K562 (cell line): ENCODE measurements around the gene GPR152. TPM values are rescaled to one million over a fixed set of nuclear protein-coding genes. Genes with fewer than 3 reads are reported as not detected.

Experiments used
- ATAC-seq: fragments of 200-7000 bp; cut with Tn5 transposase; 3 replicates; pipeline ENCODE4 v1.9.1; 2020; ENCODE audit warnings: moderate library complexity
- BruUV-seq: library from RNA; stranded (reverse); fragments of 400-500 nt; replicated peaks from 2 replicates; lab custom pipeline; 2021; lab: Mats Ljungman, UMichigan
- CTCF ChIA-PET: fragments of 300-600 bp; formaldehyde crosslinking; extraction: SDS; loops from one replicate; lab custom pipeline; 2021; ENCODE audit warnings: low intra/inter-chr PET ratio; lab: Yijun Ruan, JAX
- POLR2A ChIA-PET: fragments of 300-600, 350-650 bp; sonication (Branson Sonifier 250); formaldehyde crosslinking; extraction: SDS; loops from one replicate; lab custom pipeline; 2021; ENCODE audit warnings: antibody characterized with exemption, inconsistent platforms; lab: Yijun Ruan, JAX
- DNase-seq, 4 experiments: peaks; one replicate each; pipeline versions ENCODE4 v3.0.0 to v3.0.0-alpha.2; 2011 to 2018; ENCODE audit warnings: low spot score in 3 of 4, mixed read lengths in 3 of 4; ENCODE audit errors: extremely low read depth in 1 of 4
- FAIRE-seq: peaks from 2 replicates; lab custom pipeline; 2011; peaks lifted over from hg19 to GRCh38; lab: Jason Lieb, UNC
- H2AFZ ChIP-seq: 2 replicates; pipeline ENCODE4 v1.6.0; 2011; ENCODE audit warnings: low read depth, low read length, control low read depth, inconsistent platforms
- H3K27ac ChIP-seq: fragments of 200-600 bp; 3 replicates; pipeline ENCODE4 v1.8.0; 2011; ENCODE audit warnings: low read depth, mild to moderate bottlenecking, control low read depth, inconsistent platforms, low read length, moderate library complexity, mixed read lengths; ENCODE audit errors: extremely low read depth
- H3K27me3 ChIP-seq, 2 experiments: fragments of 300-600 bp in 1 of 2; 2 replicates in 1 of 2; 3 replicates in 1 of 2; pipeline versions ENCODE4 v1.6.0 to v1.8.0; 2011; ENCODE audit warnings: inconsistent platforms in 2 of 2, low read length in 2 of 2, mild to moderate bottlenecking in 1 of 2, mixed read lengths in 1 of 2, moderate library complexity in 1 of 2; ENCODE audit not compliant: control insufficient read depth in 2 of 2, insufficient read depth in 2 of 2
- H3K36me3 ChIP-seq: fragments of 300-600 bp; 3 replicates; pipeline ENCODE4 v1.8.0; 2011; ENCODE audit warnings: mild to moderate bottlenecking, low read length, inconsistent platforms; ENCODE audit not compliant: control insufficient read depth, insufficient read depth
- H3K4me1 ChIP-seq, 2 experiments: fragments of 200-600 bp in 1 of 2; replicated peaks in 1 of 2; 2 replicates in 1 of 2; 3 replicates in 1 of 2; pipeline versions ENCODE4 v1.5.1 to v1.8.0; 2011; ENCODE audit warnings: inconsistent platforms in 2 of 2, low read length in 2 of 2, mild to moderate bottlenecking in 1 of 2, mixed read lengths in 1 of 2, moderate library complexity in 1 of 2; ENCODE audit not compliant: control insufficient read depth in 2 of 2, insufficient read depth in 2 of 2
- H3K4me2 ChIP-seq: 2 replicates; pipeline ENCODE4 v1.6.1; 2011; ENCODE audit warnings: low read length, control low read depth, inconsistent platforms, mixed read lengths; ENCODE audit not compliant: insufficient read depth
- H3K4me3 ChIP-seq: fragments of 200-600 bp; sonication (generic), shearing (Covaris generic); 2 replicates; pipeline ENCODE4 v1.5.1; 2016; ENCODE audit warnings: control low read depth, inconsistent platforms
- H3K79me2 ChIP-seq: fragments of 200-600 bp; 3 replicates; pipeline ENCODE4 v1.8.0; 2011; ENCODE audit warnings: low read length, inconsistent platforms; ENCODE audit not compliant: control insufficient read depth, insufficient read depth
- H3K9ac ChIP-seq, 2 experiments: 2 replicates each; pipeline versions ENCODE4 v1.6.0 to v1.6.1; 2011; ENCODE audit warnings: low read depth in 2 of 2, low read length in 2 of 2, control low read depth in 1 of 2, inconsistent platforms in 1 of 2, mild to moderate bottlenecking in 1 of 2, mixed read lengths in 1 of 2; ENCODE audit not compliant: insufficient read depth in 1 of 2
- H3K9me1 ChIP-seq: one replicate; pipeline ENCODE4 v1.6.0; 2011; ENCODE audit warnings: inconsistent platforms, mild to moderate bottlenecking, low read length, moderate library complexity; ENCODE audit not compliant: control insufficient read depth, insufficient read depth
- H3K9me3 ChIP-seq: replicated peaks from 2 replicates; pipeline ENCODE4 v1.5.1; 2011; ENCODE audit warnings: low read depth, low read length, inconsistent platforms; ENCODE audit not compliant: control insufficient read depth, insufficient read depth
- H4K20me1 ChIP-seq: replicated peaks from 2 replicates; pipeline ENCODE4 v1.6.1; 2011; ENCODE audit warnings: low read length, inconsistent platforms, mixed read lengths; ENCODE audit not compliant: control insufficient read depth, insufficient read depth
- ARID2 ChIP-seq: fragments of 450-650 bp; IDR thresholded peaks from 2 replicates; pipeline ENCODE4 v1.6.1; 2017; ENCODE audit warnings: antibody characterized with exemption, mild to moderate bottlenecking
- CREM ChIP-seq: IDR thresholded peaks from 2 replicates; pipeline ENCODE4 v1.6.1; 2014; ENCODE audit warnings: antibody characterized with exemption, low read depth
- ELF1 ChIP-seq: fragments of 200-800 bp; sonication (Bioruptor generic); IDR thresholded peaks from 2 replicates; pipeline ENCODE4 v1.6.1; 2016; ENCODE audit warnings: missing genetic modification characterization, missing compliant biosample characterization
- FIP1L1 ChIP-seq: fragments of 200-400 bp; formaldehyde crosslinking; IDR thresholded peaks from 2 replicates; pipeline ENCODE4 v1.6.1; 2018; ENCODE audit warnings: mild to moderate bottlenecking, low read depth, low read length; ENCODE audit not compliant: poor library complexity, severe bottlenecking
- GABPA ChIP-seq: fragments of 200-800 bp; sonication (Bioruptor generic); conservative IDR thresholded peaks from 2 replicates; pipeline ENCODE4 v1.6.1; 2016; ENCODE audit warnings: low read depth, missing genetic modification characterization, missing compliant biosample characterization
- HDAC1 ChIP-seq, 2 experiments: fragments of 450-650 bp; IDR thresholded peaks; 2 replicates each; pipeline ENCODE4 v1.6.1; 2016 to 2017; ENCODE audit warnings: inconsistent platforms in 1 of 2, mild to moderate bottlenecking in 1 of 2, moderate library complexity in 1 of 2
- KDM1A ChIP-seq, 2 experiments: fragments of 450-650 bp; IDR thresholded peaks; 2 replicates each; pipeline ENCODE4 v1.6.1; 2016; ENCODE audit warnings: mild to moderate bottlenecking in 2 of 2
- KDM2B ChIP-seq: fragments of 250-450 bp; sonication (Bioruptor Pico); IDR thresholded peaks from 2 replicates; pipeline ENCODE4 v1.8.0; 2021; ENCODE audit warnings: mild to moderate bottlenecking, moderate library complexity
- NCOA2 ChIP-seq, 2 experiments: fragments of 450-650 bp; IDR thresholded peaks; 2 replicates each; pipeline ENCODE4 v1.6.1; 2018; ENCODE audit warnings: mild to moderate bottlenecking in 2 of 2, moderate library complexity in 1 of 2; ENCODE audit not compliant: partially characterized antibody in 2 of 2
- NFRKB ChIP-seq: fragments of 450-650 bp; IDR thresholded peaks from 2 replicates; pipeline ENCODE4 v1.6.1; 2016; ENCODE audit warnings: low read depth
- NR2C2 ChIP-seq, 2 experiments: fragments of 200-800 bp in 1 of 2; sonication (Bioruptor generic) in 1 of 2; sonication (generic) in 1 of 2; formaldehyde crosslinking in 1 of 2; IDR thresholded peaks; 2 replicates each; pipeline versions ENCODE4 v1.6.1 to v1.8.0; 2016 to 2022; ENCODE audit warnings: mild to moderate bottlenecking in 1 of 2, missing compliant biosample characterization in 1 of 2, missing genetic modification characterization in 1 of 2, missing genetic modification reagents in 1 of 2
- PHF8 ChIP-seq: fragments of 200-600 bp; sonication (generic); IDR thresholded peaks from 2 replicates; pipeline ENCODE4 v1.6.1; 2012; ENCODE audit warnings: mixed run types, mild to moderate bottlenecking, inconsistent platforms, low read length, moderate library complexity, borderline replicate concordance
- RBM15 ChIP-seq: fragments of 200-400 bp; formaldehyde crosslinking; IDR thresholded peaks from 2 replicates; pipeline ENCODE4 v1.6.1; 2018; ENCODE audit warnings: mild to moderate bottlenecking, low read length, moderate library complexity; ENCODE audit not compliant: insufficient read depth
- TAF7 ChIP-seq: fragments of 450-650 bp; IDR thresholded peaks from 2 replicates; pipeline ENCODE4 v1.6.1; 2016; ENCODE audit warnings: missing genetic modification characterization, missing compliant biosample characterization
- TAF9B ChIP-seq: fragments of 450-650 bp; IDR thresholded peaks from 2 replicates; pipeline ENCODE4 v1.6.1; 2018; ENCODE audit warnings: mild to moderate bottlenecking; ENCODE audit not compliant: partially characterized antibody
- TFAP4 ChIP-seq: sonication (generic); formaldehyde crosslinking; IDR thresholded peaks from 2 replicates; pipeline ENCODE4 v1.8.0; 2022; ENCODE audit warnings: missing genetic modification reagents, mild to moderate bottlenecking, moderate library complexity, borderline replicate concordance
- ZBTB7A ChIP-seq: IDR thresholded peaks from 2 replicates; pipeline ENCODE4 v1.6.1; 2011; ENCODE audit warnings: low read depth, mild to moderate bottlenecking, low read length, moderate library complexity, borderline replicate concordance; ENCODE audit not compliant: control insufficient read depth
- ZFX ChIP-seq: sonication (generic); formaldehyde crosslinking; IDR thresholded peaks from 2 replicates; pipeline ENCODE4 v1.8.0; 2022; ENCODE audit warnings: mild to moderate bottlenecking, missing genetic modification reagents, moderate library complexity
- ZNF766 ChIP-seq: fragments of 200-800 bp; sonication (Bioruptor generic); conservative IDR thresholded peaks from 2 replicates; pipeline ENCODE4 v1.6.1; 2016; ENCODE audit warnings: missing genetic modification characterization, missing compliant biosample characterization
- WGBS: fragments of 100-300 bp; shearing (Covaris generic); methylation state at CpG from one replicate; pipeline ENCODE4 v1.1.6; 2016; ENCODE audit warnings: low coverage, mixed read lengths; ENCODE audit not compliant: insufficient coverage; ENCODE audit errors: missing lambda C conversion rate; 5-methylcytosine and 5-hydroxymethylcytosine counted together
- in situ Hi-C: fragments of 300-500 bp; cut with MboI; formaldehyde crosslinking; loops from 4 replicates; pipeline ENCODE4 v1.15.0; 2018; ENCODE audit warnings: inconsistent platforms, mixed read lengths
- intact Hi-C: fragments of 100-400 bp; cut with micrococcal nuclease; formaldehyde crosslinking; loops from 2 replicates; pipeline ENCODE4 v1.14.2; 2022
- polyA plus RNA-seq, 8 experiments: library from polyadenylated mRNA; depleted of rRNA in 4 of 8; stranded (reverse) in 5 of 8; unstranded in 3 of 8; fragments of >200 nt; fragmentation: Nextera tagmentation in 2 of 8; fragmentation: Illumina TruSeq in 1 of 8; extraction: Ambion mirVana in 2 of 8; extraction: Trizol in 1 of 8; gene quantifications; 2 replicates each; pipeline versions ENCODE4 v1.2.1 to v1.2.3, GENCODE V29; 2011 to 2014; ENCODE audit warnings: inconsistent platforms in 1 of 8, missing spikeins in 1 of 8
- total RNA-seq, 7 experiments: library from RNA; depleted of rRNA in 6 of 7; stranded (reverse); fragments of >200 nt in 6 of 7; fragmentation: Illumina TruSeq in 2 of 7; extraction: Trizol in 2 of 7; gene quantifications; 2 replicates each; pipeline versions ENCODE4 v1.2.1 to v1.2.3, GENCODE V29; 2011 to 2021; ENCODE audit warnings: low replicate concordance in 1 of 7

The GPR152 gene
- total and polyA plus RNA-seq, 9 of the 15 experiments (the other 6 are each of a cell fraction or from before 2014, with no cell fraction given) = not detected

DNA sequence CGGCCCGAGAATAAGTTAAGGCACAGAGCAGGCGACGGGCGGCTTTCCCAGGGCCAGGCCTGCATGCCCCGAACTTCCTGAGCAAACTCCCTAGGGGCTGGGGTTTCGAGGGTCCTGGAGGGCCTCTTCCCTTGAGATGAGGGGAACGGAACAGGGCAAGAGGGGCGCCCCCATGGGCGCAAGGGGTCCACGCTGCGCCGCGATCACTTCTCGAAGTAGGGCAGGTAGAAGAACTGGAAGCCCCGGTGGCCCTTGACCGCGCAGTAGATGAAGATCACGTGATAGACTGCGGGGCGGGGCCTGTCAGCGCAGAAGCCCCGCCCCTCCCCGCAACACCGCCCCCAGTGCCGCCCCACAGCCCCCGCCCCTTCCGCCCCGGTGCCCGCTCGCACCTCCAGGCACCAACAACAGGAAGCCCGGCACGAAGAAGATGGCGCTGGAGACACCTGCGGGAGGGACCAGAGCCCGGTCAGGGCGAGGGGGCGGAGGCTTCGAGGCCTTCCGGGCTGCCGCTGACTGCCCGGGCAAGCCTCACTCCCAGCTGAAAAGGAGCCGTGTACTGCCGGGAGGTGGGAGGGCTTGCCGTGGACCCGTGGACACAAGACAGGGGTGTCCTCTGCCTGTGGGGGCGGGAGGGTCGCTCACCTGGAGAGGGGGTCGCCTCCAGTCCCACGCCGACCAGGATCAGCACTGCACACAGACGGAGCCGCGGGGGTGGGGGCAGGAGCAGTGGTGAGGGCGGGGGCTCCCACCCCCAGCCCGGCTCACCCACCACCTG lies 12.1 kb upstream of the GPR152 start:
- H3K27ac ChIP-seq = peak overlapping the region; percentile 86
- H3K9me3 ChIP-seq = no peaks in the 10 kb centered on the region
- intact Hi-C loops = loop anchor here (5.0 kb wide), 1 partner anchor 42 kb away; no protein-coding TSS in a partner anchor
- DNase-seq (peak; percentile 90 to 95 (median 94)), FAIRE-seq (peak; percentile 70), ATAC-seq (peak; percentile 84)
- peak overlapping the region; percentile 75 for H3K4me3 ChIP-seq
- H3K36me3 ChIP-seq = no peaks in the 10 kb centered on the region
- BruUV-seq = no TSS peak
- in situ Hi-C loops = no loop called here
- POLR2A ChIA-PET = interaction anchor here (0.5 to 1.8 kb wide), 6 partner anchors 12 to 178 kb away, joined by 3 to 5 read pairs (median 4); partner anchors contain the start of genes AIP and RPS6KB2
- H3K79me2 ChIP-seq = peaks cover 12% of the 10 kb centered on the region
- CTCF ChIA-PET = no interaction called here
- peak overlapping the region; percentile 78 to 95 for H3K9ac ChIP-seq
- peak overlapping the region; percentile 93 for H3K4me2 ChIP-seq
- peak overlapping the region; percentile 88 for H2AFZ ChIP-seq
- peaks cover 20 to 54% of the 10 kb centered on the region in 2 experiments; a peak in 4 of 5 replicates for H3K4me1 ChIP-seq
- H3K27me3 ChIP-seq = no peaks in the 10 kb centered on the region
- 3% methylated on average over 32 of the region's 56 CpGs for WGBS
- no peaks in the 10 kb centered on the region for H4K20me1 ChIP-seq
- no peaks in the 10 kb centered on the region for H3K9me1 ChIP-seq
- TF ChIP-seq NCOA2 (IDR thresholded peaks at IDR 0.05; ENCODE audit: partially characterized antibody in 2 of 2) (no peak), ELF1 (tag) (peak; percentile 67), TAF9B (peak; percentile 63), ARID2 (no peak), TAF7 (tag) (peak; percentile 55; the same call in 1 of the 2 replicates), NR2C2 (CRISPR knock-in tag; IDR thresholded peaks at IDR 0.05) (no peak), NR2C2 (tag; IDR thresholded peaks at IDR 0.05) (peak; percentile 90), FIP1L1 (no peak), CREM (peak; percentile 4; the same call in 1 of the 2 replicates), ZBTB7A (peak; percentile 88; the same call in 1 of the 2 replicates), GABPA (tag) (peak; percentile 87), KDM2B (CRISPR knock-in tag) (peak; percentile 67; the same call in 1 of the 2 replicates), ZFX (CRISPR knock-in tag) (peak; percentile 79), HDAC1 (IDR thresholded peaks at IDR 0.05) (peak in 1 of 2 experiments; percentile 36; a peak in 1 of 4 replicates), ZNF766 (0 out of 2 replicates have a peak, but pooled peaks have one; percentile 56), RBM15 (no peak), TFAP4 (peak; percentile 41; the same call in 1 of the 2 replicates), KDM1A (IDR thresholded peaks at IDR 0.05) (no peak), PHF8 (peak; percentile 77; the same call in 1 of the 2 replicates), NFRKB (peak; percentile 56; the same call in 1 of the 2 replicates)
